K562 (cell line): Measurements from ENCODE around the gene PSMD13. TPM values are rescaled to one million over a fixed set of nuclear protein-coding genes. Genes with fewer than 3 reads are reported as not detected.

ENCODE experiments used
- BCL6 ChIP-seq: fragments of 250-450 bp; sonication (Bioruptor Pico); IDR thresholded peaks from 2 replicates; pipeline ENCODE4 v1.4.0; 2020
- BRF2 ChIP-seq: IDR thresholded peaks from 3 replicates; pipeline ENCODE4 v1.6.1; 2011; ENCODE audit warnings: borderline replicate concordance, mild to moderate bottlenecking; ENCODE audit not compliant: insufficient read length, insufficient read depth
- CBFA2T3 ChIP-seq: fragments of 450-650 bp; IDR thresholded peaks from 2 replicates; pipeline ENCODE4 v1.6.1; 2017
- CBX1 ChIP-seq: sonication (generic); IDR thresholded peaks from 2 replicates; pipeline ENCODE4 v1.6.1; 2016; ENCODE audit warnings: antibody characterized with exemption, low read depth, mild to moderate bottlenecking
- CTBP1 ChIP-seq: fragments of 450-650 bp; IDR thresholded peaks from 2 replicates; pipeline ENCODE4 v1.6.1; 2016; ENCODE audit warnings: borderline replicate concordance
- FOS ChIP-seq: IDR thresholded peaks from 3 replicates; pipeline ENCODE4 v1.6.1; 2011; ENCODE audit not compliant: insufficient read length; ENCODE audit errors: extremely low read depth
- MAZ ChIP-seq, 2 experiments: fragments of 450-650 bp in 1 of 2; sonication (generic) in 1 of 2; formaldehyde crosslinking; IDR thresholded peaks in 1 of 2; conservative IDR thresholded peaks in 1 of 2; 2 replicates each; pipeline versions ENCODE4 v1.4.0 to v1.5.0; 2020; ENCODE audit warnings: mild to moderate bottlenecking in 1 of 2, missing genetic modification reagents in 1 of 2
- MITF ChIP-seq: IDR thresholded peaks from 2 replicates; pipeline ENCODE4 v1.6.1; 2014; ENCODE audit warnings: antibody characterized with exemption
- MTA1 ChIP-seq: fragments of 450-650 bp; IDR thresholded peaks from 2 replicates; pipeline ENCODE4 v1.6.1; 2017; ENCODE audit warnings: borderline replicate concordance
- MTA2 ChIP-seq: fragments of 450-650 bp; IDR thresholded peaks from 2 replicates; pipeline ENCODE4 v1.6.1; 2016; ENCODE audit warnings: low read depth
- NR0B1 ChIP-seq: fragments of 450-650 bp; IDR thresholded peaks from one replicate; pipeline ENCODE4 v1.6.1; 2018; ENCODE audit warnings: mild to moderate bottlenecking, moderate library complexity; ENCODE audit not compliant: partially characterized antibody
- POLR2B ChIP-seq: fragments of 450-650 bp; IDR thresholded peaks from 2 replicates; pipeline ENCODE4 v1.6.1; 2018; ENCODE audit warnings: low read depth; ENCODE audit not compliant: partially characterized antibody
- SUPT5H ChIP-seq: fragments of 450-650 bp; IDR thresholded peaks from 2 replicates; pipeline ENCODE4 v1.6.1; 2016
- ZNF175 ChIP-seq: fragments of 200-800 bp; sonication (Bioruptor generic); IDR thresholded peaks from 2 replicates; pipeline ENCODE4 v1.6.1; 2016; ENCODE audit warnings: low read depth, mild to moderate bottlenecking, missing genetic modification characterization, missing compliant biosample characterization
- ZNF511 ChIP-seq: sonication (generic); formaldehyde crosslinking; IDR thresholded peaks from 2 replicates; pipeline ENCODE4 v1.8.0; 2022; ENCODE audit warnings: mild to moderate bottlenecking, missing genetic modification reagents
- ZNF551 ChIP-seq: fragments of 250-450 bp; sonication (Bioruptor Pico); IDR thresholded peaks from 2 replicates; pipeline ENCODE4 v1.5.0; 2021; ENCODE audit warnings: mild to moderate bottlenecking, moderate library complexity
- ZNF592 ChIP-seq: fragments of 450-650 bp; IDR thresholded peaks from 2 replicates; pipeline ENCODE4 v1.6.1; 2017; ENCODE audit warnings: antibody characterized with exemption, mild to moderate bottlenecking
- ZNF644 ChIP-seq: fragments of 200-800 bp; sonication (Bioruptor generic); IDR thresholded peaks from 2 replicates; pipeline ENCODE4 v1.6.1; 2016; ENCODE audit warnings: low read depth, missing genetic modification characterization, missing compliant biosample characterization
- polyA plus RNA-seq, 8 experiments: library from polyadenylated mRNA; depleted of rRNA in 4 of 8; stranded (reverse) in 5 of 8; unstranded in 3 of 8; fragments of >200 nt; fragmentation: Nextera tagmentation in 2 of 8; fragmentation: Illumina TruSeq in 1 of 8; extraction: Ambion mirVana in 2 of 8; extraction: Trizol in 1 of 8; gene quantifications; 2 replicates each; pipeline versions ENCODE4 v1.2.1 to v1.2.3, GENCODE V29; 2011 to 2014; ENCODE audit warnings: inconsistent platforms in 1 of 8, missing spikeins in 1 of 8
- total RNA-seq, 7 experiments: library from RNA; depleted of rRNA in 6 of 7; stranded (reverse); fragments of >200 nt in 6 of 7; fragmentation: Illumina TruSeq in 2 of 7; extraction: Trizol in 2 of 7; gene quantifications; 2 replicates each; pipeline versions ENCODE4 v1.2.1 to v1.2.3, GENCODE V29; 2011 to 2021; ENCODE audit warnings: low replicate concordance in 1 of 7

Gene PSMD13
- total and polyA plus RNA-seq, 9 of the 15 experiments (the other 6 are each of a cell fraction or from before 2014, with no cell fraction given), result 185 to 383 (median 267) TPM

- no peak for TF ChIP-seq MITF
- TF ChIP-seq SUPT5H, result peak; percentile 83
- TF ChIP-seq MTA2, result no peak
- TF ChIP-seq BRF2, result no peak
- no peak for TF ChIP-seq ZNF644 (tag)
- TF ChIP-seq POLR2B, result peak; percentile 67
- TF ChIP-seq CBFA2T3, result peak; percentile 25; the same call in 1 of the 2 replicates
- TF ChIP-seq ZNF551 (CRISPR knock-in tag), result no peak
- TF ChIP-seq ZNF592, result no peak
- TF ChIP-seq FOS, result no peak
- peak; percentile 45; the same call in 1 of the 2 replicates for TF ChIP-seq CTBP1
- no peak; the same call in 1 of the 2 replicates for TF ChIP-seq ZNF511 (CRISPR knock-in tag)
- TF ChIP-seq BCL6 (CRISPR knock-in tag), result no peak
- TF ChIP-seq MAZ (CRISPR knock-in tag; conservative IDR thresholded peaks at IDR 0.05 in 1 of 2, IDR thresholded peaks at IDR 0.05 in 1 of 2), result peak; percentile 55 to 65; a peak in 3 of 4 replicates
- peak; percentile 30; the same call in 1 of the 2 replicates for TF ChIP-seq CBX1
- TF ChIP-seq NR0B1, result no peak
- no peak for TF ChIP-seq MTA1
- no peak for TF ChIP-seq ZNF175 (CRISPR knock-in tag)
Measured at GRCh38 chr11:236774-237767, at the start of gene PSMD13 (continued).
